ENCODE data around the gene RBM20. TPM values are rescaled to one million over a fixed set of nuclear protein-coding genes. Genes with fewer than 3 reads are reported as not detected.

Gene RBM20
- total RNA-seq, 4 donors from 2014 or later, result 7.4 to 18.4 (median 10.2) TPM

- Histone ChIP-seq H3K27me3 (no peaks in the 10 kb centered on the region), H3K4me1 (peaks cover 0 to 4% of the 10 kb centered on the region in 2 donors), H3K9me3 (no peaks in the 10 kb centered on the region), H3K4me3 (no peak overlapping the region), H3K27ac (no peak overlapping the region), H3K36me3 (no peaks in the 10 kb centered on the region)
- DNase-seq (no peak), ATAC-seq (peak in 1 of 2 donors; percentile 31)
- in situ Hi-C loops (cut with MboI; ENCODE audit: low sequenced_read_pairs in 4 of 4), result no loop called here
- intact Hi-C loops (cut with DNase I; ENCODE audit: low total_unique reads), result no loop called here
- TF ChIP-seq POLR2A (IDR thresholded peaks at IDR 0.05), result no peak
These were observed 198.9 kb downstream of the RBM20 start for GRCh38 chr10:110843031-110843430.

GRCh38 chr10:110843796-110844616, 199.9 kb downstream of the RBM20 start:
- Histone ChIP-seq H3K4me1 (no peaks in the 10 kb centered on the region), H3K9me3 (no peaks in the 10 kb centered on the region), H3K4me3 (no peak overlapping the region), H3K27me3 (no peaks in the 10 kb centered on the region), H3K36me3 (no peaks in the 10 kb centered on the region), H3K27ac (no peak overlapping the region)
- DNase-seq (no peak), ATAC-seq (no peak)
- TF ChIP-seq, protein P1, sequence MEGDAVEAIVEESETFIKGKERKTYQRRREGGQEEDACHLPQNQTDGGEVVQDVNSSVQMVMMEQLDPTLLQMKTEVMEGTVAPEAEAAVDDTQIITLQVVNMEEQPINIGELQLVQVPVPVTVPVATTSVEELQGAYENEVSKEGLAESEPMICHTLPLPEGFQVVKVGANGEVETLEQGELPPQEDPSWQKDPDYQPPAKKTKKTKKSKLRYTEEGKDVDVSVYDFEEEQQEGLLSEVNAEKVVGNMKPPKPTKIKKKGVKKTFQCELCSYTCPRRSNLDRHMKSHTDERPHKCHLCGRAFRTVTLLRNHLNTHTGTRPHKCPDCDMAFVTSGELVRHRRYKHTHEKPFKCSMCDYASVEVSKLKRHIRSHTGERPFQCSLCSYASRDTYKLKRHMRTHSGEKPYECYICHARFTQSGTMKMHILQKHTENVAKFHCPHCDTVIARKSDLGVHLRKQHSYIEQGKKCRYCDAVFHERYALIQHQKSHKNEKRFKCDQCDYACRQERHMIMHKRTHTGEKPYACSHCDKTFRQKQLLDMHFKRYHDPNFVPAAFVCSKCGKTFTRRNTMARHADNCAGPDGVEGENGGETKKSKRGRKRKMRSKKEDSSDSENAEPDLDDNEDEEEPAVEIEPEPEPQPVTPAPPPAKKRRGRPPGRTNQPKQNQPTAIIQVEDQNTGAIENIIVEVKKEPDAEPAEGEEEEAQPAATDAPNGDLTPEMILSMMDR (IDR thresholded peaks at IDR 0.05 in 4 of 5, conservative IDR thresholded peaks at IDR 0.05 in 1 of 5), result no peak
- TF ChIP-seq POLR2A (IDR thresholded peaks at IDR 0.05), result no peak
- intact Hi-C loops (cut with DNase I; ENCODE audit: low total_unique reads), result no loop called here
- in situ Hi-C loops (cut with MboI; ENCODE audit: low sequenced_read_pairs in 4 of 4), result no loop called here

- intact Hi-C loops (cut with DNase I; ENCODE audit: low total_unique reads), result no loop called here
- no peaks in the 10 kb centered on the region for H3K27me3 ChIP-seq
- H3K4me3 ChIP-seq, result no peak overlapping the region
- TF ChIP-seq, protein P1 (IDR thresholded peaks at IDR 0.05 in 4 of 5, conservative IDR thresholded peaks at IDR 0.05 in 1 of 5), result no peak
- no peak for TF ChIP-seq POLR2A (IDR thresholded peaks at IDR 0.05)
- ATAC-seq (no peak), DNase-seq (no peak)
- H3K36me3 ChIP-seq, result no peaks in the 10 kb centered on the region
- H3K4me1 ChIP-seq, result no peaks in the 10 kb centered on the region
- in situ Hi-C loops (cut with MboI; ENCODE audit: low sequenced_read_pairs in 4 of 4), result no loop called here
- H3K27ac ChIP-seq, result no peak overlapping the region
- H3K9me3 ChIP-seq, result no peaks in the 10 kb centered on the region
These were observed 200.4 kb downstream of the RBM20 start for GRCh38 chr10:110844617-110844881.

- ATAC-seq (no peak), DNase-seq (no peak)
- H3K4me1 ChIP-seq, result no peaks in the 10 kb centered on the region
- H3K9me3 ChIP-seq, result no peaks in the 10 kb centered on the region
- H3K27ac ChIP-seq, result no peak overlapping the region
- in situ Hi-C loops (cut with MboI; ENCODE audit: low sequenced_read_pairs in 4 of 4), result no loop called here
- no peaks in the 10 kb centered on the region for H3K36me3 ChIP-seq
- TF ChIP-seq, protein P1 (IDR thresholded peaks at IDR 0.05 in 4 of 5, conservative IDR thresholded peaks at IDR 0.05 in 1 of 5), result no peak
- TF ChIP-seq POLR2A (IDR thresholded peaks at IDR 0.05), result no peak
- H3K27me3 ChIP-seq, result no peaks in the 10 kb centered on the region
- no peak overlapping the region for H3K4me3 ChIP-seq
- intact Hi-C loops (cut with DNase I; ENCODE audit: low total_unique reads), result no loop called here
These were observed 201.1 kb downstream of the RBM20 start for GRCh38 chr10:110845192-110845755.

GRCh38 chr10:110845756-110846620, 201.9 kb downstream of the RBM20 start:
- H3K4me1 ChIP-seq, result no peaks in the 10 kb centered on the region
- no peaks in the 10 kb centered on the region for H3K9me3 ChIP-seq
- H3K27me3 ChIP-seq, result no peaks in the 10 kb centered on the region
- H3K27ac ChIP-seq, result no peak overlapping the region
- in situ Hi-C loops (cut with MboI; ENCODE audit: low sequenced_read_pairs in 4 of 4), result no loop called here
- DNase-seq, result no peak
- H3K4me3 ChIP-seq, result no peak overlapping the region
- no peak for TF ChIP-seq POLR2A (IDR thresholded peaks at IDR 0.05)
- TF ChIP-seq, protein P1 (IDR thresholded peaks at IDR 0.05 in 4 of 5, conservative IDR thresholded peaks at IDR 0.05 in 1 of 5), result no peak
- ATAC-seq, result no peak
- intact Hi-C loops (cut with DNase I; ENCODE audit: low total_unique reads), result no loop called here
- no peaks in the 10 kb centered on the region for H3K36me3 ChIP-seq
